WTC11 (cell line): ENCODE results near the gene OPTC. TPM values are rescaled to one million over a fixed set of nuclear protein-coding genes. Genes with fewer than 3 reads are reported as not detected.

Experiments used
- ATAC-seq: fragments of 200-7000 bp; cut with Tn5 transposase; 2 replicates; pipeline ENCODE4 v1.10.0; 2021; ENCODE audit warnings: mild to moderate bottlenecking, moderate library complexity
- CTCF ChIA-PET: fragments of 300-600 bp; sonication (Branson Sonifier 250); formaldehyde crosslinking; loops from one replicate; lab custom pipeline; 2021; ENCODE audit warnings: antibody characterized with exemption; lab: Charles Lee
- POLR2A ChIA-PET: fragments of 350-600 bp; sonication (Branson Sonifier 250); formaldehyde crosslinking; loops from one replicate; lab custom pipeline; 2021; ENCODE audit warnings: antibody characterized with exemption; lab: Charles Lee
- DNase-seq: peaks from one replicate; pipeline ENCODE4 v3.0.0; 2021; ENCODE audit warnings: low spot score
- H3K27ac Mint-ChIP-seq: 2 replicates; pipeline ENCODE4 v1.8.0; 2021; ENCODE audit warnings: mixed read lengths
- H3K27me3 Mint-ChIP-seq: 2 replicates; pipeline ENCODE4 v1.8.0; 2021; ENCODE audit warnings: low read depth, mild to moderate bottlenecking, moderate library complexity, mixed read lengths
- H3K36me3 Mint-ChIP-seq: 2 replicates; pipeline ENCODE4 v1.8.0; 2021; ENCODE audit warnings: mixed read lengths
- H3K4me1 Mint-ChIP-seq: 2 replicates; pipeline ENCODE4 v1.8.0; 2022; ENCODE audit warnings: mixed read lengths
- H3K4me3 Mint-ChIP-seq: 2 replicates; pipeline ENCODE4 v1.8.0; 2021; ENCODE audit warnings: mild to moderate bottlenecking, moderate library complexity, mixed read lengths
- H3K9me3 Mint-ChIP-seq: 2 replicates; pipeline ENCODE4 v1.8.0; 2021; ENCODE audit warnings: mixed read lengths
- CREB1 ChIP-seq: sonication (generic); formaldehyde crosslinking; IDR thresholded peaks from 2 replicates; pipeline ENCODE4 v1.8.0; 2023; ENCODE audit warnings: mild to moderate bottlenecking, missing genetic modification reagents
- ESRRA ChIP-seq: sonication (generic); formaldehyde crosslinking; IDR thresholded peaks from 2 replicates; pipeline ENCODE4 v1.8.1; 2022; ENCODE audit warnings: mild to moderate bottlenecking, missing genetic modification reagents, borderline replicate concordance
- GABPB1 ChIP-seq: sonication (generic); formaldehyde crosslinking; IDR thresholded peaks from 2 replicates; pipeline ENCODE4 v1.8.1; 2023; ENCODE audit warnings: mild to moderate bottlenecking, missing genetic modification reagents
- GTF2I ChIP-seq: fragments of 250-450 bp; sonication (Bioruptor Pico); conservative IDR thresholded peaks from 2 replicates; pipeline ENCODE4 v1.4.0; 2021; ENCODE audit warnings: mild to moderate bottlenecking
- JAZF1 ChIP-seq: fragments of 250-450 bp; sonication (Bioruptor Pico); IDR thresholded peaks from 2 replicates; pipeline ENCODE4 v1.9.0; 2021; ENCODE audit warnings: moderate library complexity, mild to moderate bottlenecking, inconsistent platforms
- JUN ChIP-seq: sonication (generic); formaldehyde crosslinking; IDR thresholded peaks from 2 replicates; pipeline ENCODE4 v1.8.0; 2023; ENCODE audit warnings: mild to moderate bottlenecking, missing genetic modification reagents
- NFYB ChIP-seq: sonication (generic); formaldehyde crosslinking; conservative IDR thresholded peaks from 2 replicates; pipeline ENCODE4 v1.8.0; 2022; ENCODE audit warnings: low read depth, missing genetic modification reagents
- TEAD1 ChIP-seq: sonication (generic); formaldehyde crosslinking; IDR thresholded peaks from 2 replicates; pipeline ENCODE4 v1.8.0; 2022; ENCODE audit warnings: mild to moderate bottlenecking, missing genetic modification reagents
- ZNF121 ChIP-seq: sonication (generic); formaldehyde crosslinking; IDR thresholded peaks from 2 replicates; pipeline ENCODE4 v1.8.0; 2023; ENCODE audit warnings: missing genetic modification reagents
- ZNF263 ChIP-seq: sonication (generic); formaldehyde crosslinking; IDR thresholded peaks from 2 replicates; pipeline ENCODE4 v1.8.1; 2022; ENCODE audit warnings: low read depth, mild to moderate bottlenecking, moderate library complexity, missing genetic modification reagents
- ZNF281 ChIP-seq: sonication (generic); formaldehyde crosslinking; IDR thresholded peaks from 2 replicates; pipeline ENCODE4 v1.8.0; 2023; ENCODE audit warnings: mild to moderate bottlenecking, missing genetic modification reagents
- total RNA-seq: library from RNA; stranded (reverse); gene quantifications from 3 replicates; pipeline ENCODE4 v1.2.3, GENCODE V29; 2021
- TF ChIP-seq, protein P1 (sequence below): sonication (generic); formaldehyde crosslinking; IDR thresholded peaks from 2 replicates; pipeline ENCODE4 v1.8.1; 2022; ENCODE audit warnings: mild to moderate bottlenecking, missing genetic modification reagents, moderate library complexity, borderline replicate concordance
- TF ChIP-seq, protein P2 (sequence below): sonication (generic); formaldehyde crosslinking; IDR thresholded peaks from 2 replicates; pipeline ENCODE4 v1.8.0; 2023; ENCODE audit warnings: missing genetic modification reagents, mild to moderate bottlenecking, borderline replicate concordance
- TF ChIP-seq, protein P3 (sequence below): sonication (generic); formaldehyde crosslinking; IDR thresholded peaks from 2 replicates; pipeline ENCODE4 v1.8.0; 2022; ENCODE audit warnings: mild to moderate bottlenecking, missing genetic modification reagents
- TF ChIP-seq, protein P4 (sequence below): sonication (generic); formaldehyde crosslinking; IDR thresholded peaks from 2 replicates; pipeline ENCODE4 v1.8.0; 2022; ENCODE audit warnings: missing genetic modification reagents

Gene OPTC
- total RNA-seq, 1 experiment from 2014 or later: 0.55 TPM

GRCh38 chr1:203548892-203549291 lies 54.9 kb downstream of the OPTC start:
- Mint-ChIP-seq H3K27ac (peak overlapping the region; percentile 96), H3K9me3 (no peaks in the 10 kb centered on the region), H3K27me3 (no peaks in the 10 kb centered on the region), H3K36me3 (no peaks in the 10 kb centered on the region), H3K4me3 (peak overlapping the region; percentile 25), H3K4me1 (peaks cover 50% of the 10 kb centered on the region)
- POLR2A ChIA-PET: interaction anchor here (0.6 to 0.7 kb wide), 3 partner anchors 77 to 345 kb away, joined by 3 to 7 read pairs (median 3); no protein-coding TSS in a partner anchor
- no peak for TF ChIP-seq ZNF281 (CRISPR knock-in tag)
- no peak for TF ChIP-seq GABPB1 (CRISPR knock-in tag)
- TF ChIP-seq ZNF263 (CRISPR knock-in tag): no peak
- no peak for TF ChIP-seq JUN (CRISPR knock-in tag)
- no peak for TF ChIP-seq CREB1 (CRISPR knock-in tag)
- no peak for TF ChIP-seq TEAD1 (CRISPR knock-in tag)
- TF ChIP-seq, protein P1, sequence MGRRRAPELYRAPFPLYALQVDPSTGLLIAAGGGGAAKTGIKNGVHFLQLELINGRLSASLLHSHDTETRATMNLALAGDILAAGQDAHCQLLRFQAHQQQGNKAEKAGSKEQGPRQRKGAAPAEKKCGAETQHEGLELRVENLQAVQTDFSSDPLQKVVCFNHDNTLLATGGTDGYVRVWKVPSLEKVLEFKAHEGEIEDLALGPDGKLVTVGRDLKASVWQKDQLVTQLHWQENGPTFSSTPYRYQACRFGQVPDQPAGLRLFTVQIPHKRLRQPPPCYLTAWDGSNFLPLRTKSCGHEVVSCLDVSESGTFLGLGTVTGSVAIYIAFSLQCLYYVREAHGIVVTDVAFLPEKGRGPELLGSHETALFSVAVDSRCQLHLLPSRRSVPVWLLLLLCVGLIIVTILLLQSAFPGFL: no peak
- TF ChIP-seq, protein P2, sequence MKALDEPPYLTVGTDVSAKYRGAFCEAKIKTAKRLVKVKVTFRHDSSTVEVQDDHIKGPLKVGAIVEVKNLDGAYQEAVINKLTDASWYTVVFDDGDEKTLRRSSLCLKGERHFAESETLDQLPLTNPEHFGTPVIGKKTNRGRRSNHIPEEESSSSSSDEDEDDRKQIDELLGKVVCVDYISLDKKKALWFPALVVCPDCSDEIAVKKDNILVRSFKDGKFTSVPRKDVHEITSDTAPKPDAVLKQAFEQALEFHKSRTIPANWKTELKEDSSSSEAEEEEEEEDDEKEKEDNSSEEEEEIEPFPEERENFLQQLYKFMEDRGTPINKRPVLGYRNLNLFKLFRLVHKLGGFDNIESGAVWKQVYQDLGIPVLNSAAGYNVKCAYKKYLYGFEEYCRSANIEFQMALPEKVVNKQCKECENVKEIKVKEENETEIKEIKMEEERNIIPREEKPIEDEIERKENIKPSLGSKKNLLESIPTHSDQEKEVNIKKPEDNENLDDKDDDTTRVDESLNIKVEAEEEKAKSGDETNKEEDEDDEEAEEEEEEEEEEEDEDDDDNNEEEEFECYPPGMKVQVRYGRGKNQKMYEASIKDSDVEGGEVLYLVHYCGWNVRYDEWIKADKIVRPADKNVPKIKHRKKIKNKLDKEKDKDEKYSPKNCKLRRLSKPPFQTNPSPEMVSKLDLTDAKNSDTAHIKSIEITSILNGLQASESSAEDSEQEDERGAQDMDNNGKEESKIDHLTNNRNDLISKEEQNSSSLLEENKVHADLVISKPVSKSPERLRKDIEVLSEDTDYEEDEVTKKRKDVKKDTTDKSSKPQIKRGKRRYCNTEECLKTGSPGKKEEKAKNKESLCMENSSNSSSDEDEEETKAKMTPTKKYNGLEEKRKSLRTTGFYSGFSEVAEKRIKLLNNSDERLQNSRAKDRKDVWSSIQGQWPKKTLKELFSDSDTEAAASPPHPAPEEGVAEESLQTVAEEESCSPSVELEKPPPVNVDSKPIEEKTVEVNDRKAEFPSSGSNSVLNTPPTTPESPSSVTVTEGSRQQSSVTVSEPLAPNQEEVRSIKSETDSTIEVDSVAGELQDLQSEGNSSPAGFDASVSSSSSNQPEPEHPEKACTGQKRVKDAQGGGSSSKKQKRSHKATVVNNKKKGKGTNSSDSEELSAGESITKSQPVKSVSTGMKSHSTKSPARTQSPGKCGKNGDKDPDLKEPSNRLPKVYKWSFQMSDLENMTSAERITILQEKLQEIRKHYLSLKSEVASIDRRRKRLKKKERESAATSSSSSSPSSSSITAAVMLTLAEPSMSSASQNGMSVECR (CRISPR knock-in tag): no peak
- no peak for TF ChIP-seq GTF2I (CRISPR knock-in tag)
- TF ChIP-seq JAZF1 (CRISPR knock-in tag): no peak
- ATAC-seq: no peak
- no peak for DNase-seq
- CTCF ChIA-PET: interaction anchor here (0.6 to 1.7 kb wide), 6 partner anchors 21 to 55 kb away, joined by 3 to 9 read pairs (median 4); partner anchors contain the start of gene OPTC

DNA sequence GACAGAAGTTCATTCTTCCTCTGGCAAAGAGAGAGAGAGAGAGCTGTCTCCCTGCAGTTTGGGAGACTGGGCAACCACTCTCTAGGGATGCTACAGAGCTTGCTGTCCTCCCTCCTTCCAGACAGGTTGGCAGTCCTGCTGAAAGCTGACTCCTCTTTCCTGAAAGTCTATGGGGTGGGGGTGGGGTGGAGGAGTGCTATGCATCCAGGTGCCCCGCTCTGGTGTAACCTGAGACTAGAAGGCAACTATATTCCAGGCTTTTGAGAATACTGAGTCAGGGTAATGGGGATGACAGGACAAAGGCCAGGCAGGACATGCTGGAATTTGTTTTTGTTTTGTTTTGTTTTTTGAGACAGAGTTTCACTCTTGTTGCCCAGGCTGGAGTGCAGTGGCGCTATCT lies 55.4 kb downstream of the OPTC start:
- POLR2A ChIA-PET: interaction anchor here (0.6 to 0.7 kb wide), 3 partner anchors 77 to 346 kb away, joined by 3 to 7 read pairs (median 3); no protein-coding TSS in a partner anchor
- H3K4me1 Mint-ChIP-seq: peaks cover 48% of the 10 kb centered on the region

More for the DNA sequence above, 55.4 kb downstream of the OPTC start:
- ATAC-seq (peak; percentile 89), DNase-seq (peak; percentile 32)
- Mint-ChIP-seq H3K9me3 (no peaks in the 10 kb centered on the region), H3K4me3 (peak overlapping the region; percentile 25), H3K27me3 (no peaks in the 10 kb centered on the region), H3K27ac (peak overlapping the region; percentile 96)
- CTCF ChIA-PET: interaction anchor here (0.6 to 1.7 kb wide), 7 partner anchors 21 to 56 kb away, joined by 3 to 9 read pairs (median 4); partner anchors contain the start of gene OPTC
- TF ChIP-seq NFYB (CRISPR knock-in tag) (no peak), ZNF121 (CRISPR knock-in tag) (no peak), ESRRA (CRISPR knock-in tag) (no peak), ZNF281 (CRISPR knock-in tag) (0 out of 2 replicates have a peak, but pooled peaks have one; percentile 41)
- TF ChIP-seq, protein P3, sequence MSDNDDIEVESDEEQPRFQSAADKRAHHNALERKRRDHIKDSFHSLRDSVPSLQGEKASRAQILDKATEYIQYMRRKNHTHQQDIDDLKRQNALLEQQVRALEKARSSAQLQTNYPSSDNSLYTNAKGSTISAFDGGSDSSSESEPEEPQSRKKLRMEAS: peak; percentile 32; the same call in 1 of the 2 replicates
- TF ChIP-seq, protein P4, sequence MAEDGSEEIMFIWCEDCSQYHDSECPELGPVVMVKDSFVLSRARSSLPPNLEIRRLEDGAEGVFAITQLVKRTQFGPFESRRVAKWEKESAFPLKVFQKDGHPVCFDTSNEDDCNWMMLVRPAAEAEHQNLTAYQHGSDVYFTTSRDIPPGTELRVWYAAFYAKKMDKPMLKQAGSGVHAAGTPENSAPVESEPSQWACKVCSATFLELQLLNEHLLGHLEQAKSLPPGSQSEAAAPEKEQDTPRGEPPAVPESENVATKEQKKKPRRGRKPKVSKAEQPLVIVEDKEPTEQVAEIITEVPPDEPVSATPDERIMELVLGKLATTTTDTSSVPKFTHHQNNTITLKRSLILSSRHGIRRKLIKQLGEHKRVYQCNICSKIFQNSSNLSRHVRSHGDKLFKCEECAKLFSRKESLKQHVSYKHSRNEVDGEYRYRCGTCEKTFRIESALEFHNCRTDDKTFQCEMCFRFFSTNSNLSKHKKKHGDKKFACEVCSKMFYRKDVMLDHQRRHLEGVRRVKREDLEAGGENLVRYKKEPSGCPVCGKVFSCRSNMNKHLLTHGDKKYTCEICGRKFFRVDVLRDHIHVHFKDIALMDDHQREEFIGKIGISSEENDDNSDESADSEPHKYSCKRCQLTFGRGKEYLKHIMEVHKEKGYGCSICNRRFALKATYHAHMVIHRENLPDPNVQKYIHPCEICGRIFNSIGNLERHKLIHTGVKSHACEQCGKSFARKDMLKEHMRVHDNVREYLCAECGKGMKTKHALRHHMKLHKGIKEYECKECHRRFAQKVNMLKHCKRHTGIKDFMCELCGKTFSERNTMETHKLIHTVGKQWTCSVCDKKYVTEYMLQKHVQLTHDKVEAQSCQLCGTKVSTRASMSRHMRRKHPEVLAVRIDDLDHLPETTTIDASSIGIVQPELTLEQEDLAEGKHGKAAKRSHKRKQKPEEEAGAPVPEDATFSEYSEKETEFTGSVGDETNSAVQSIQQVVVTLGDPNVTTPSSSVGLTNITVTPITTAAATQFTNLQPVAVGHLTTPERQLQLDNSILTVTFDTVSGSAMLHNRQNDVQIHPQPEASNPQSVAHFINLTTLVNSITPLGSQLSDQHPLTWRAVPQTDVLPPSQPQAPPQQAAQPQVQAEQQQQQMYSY (CRISPR knock-in tag): peak; percentile 65
- TF ChIP-seq, all 79 proteins: peak for 3
- no peaks in the 10 kb centered on the region for H3K36me3 Mint-ChIP-seq
